Lower lobe of right lung (tissue), 2 donors: ENCODE data around the gene VPS45. TPM values are rescaled to one million over a fixed set of nuclear protein-coding genes. Genes with fewer than 3 reads are reported as not detected.
"Not testable (repeated sequence)": the region's sequence is repeated elsewhere in the genome, so short reads cannot be mapped to it uniquely, and the experiment has no call there.

Experiments used
- ATAC-seq, 2 donors: fragments of 200-7000 bp; cut with Tn5 transposase; one replicate each; pipeline ENCODE4 v1.9.1; 2020 to 2022; ENCODE audit warnings: mild to moderate bottlenecking in 2 of 2, moderate library complexity in 2 of 2
- DNase-seq: peaks from one replicate; pipeline ENCODE4 v3.0.0-alpha.2; 2020
- H3K27ac ChIP-seq: fragments of 200-600 bp; one replicate; pipeline ENCODE4 v1.8.0; 2022
- H3K27me3 ChIP-seq: fragments of 200-600 bp; one replicate; pipeline ENCODE4 v1.8.0; 2022; ENCODE audit warnings: low read depth
- H3K36me3 ChIP-seq: fragments of 200-600 bp; one replicate; pipeline ENCODE4 v1.8.0; 2022; ENCODE audit warnings: mild to moderate bottlenecking
- H3K4me1 ChIP-seq: fragments of 200-600 bp; one replicate; pipeline ENCODE4 v1.8.0; 2022
- H3K4me3 ChIP-seq: fragments of 200-600 bp; one replicate; pipeline ENCODE4 v1.8.0; 2022; ENCODE audit warnings: mild to moderate bottlenecking
- H3K9me3 ChIP-seq: fragments of 200-600 bp; one replicate; pipeline ENCODE4 v1.8.0; 2022
- intact Hi-C: fragments of 100-400 bp; cut with DNase I; formaldehyde crosslinking; loops from one replicate; pipeline ENCODE4 v1.11.0; 2022
- total RNA-seq: library from RNA; stranded (reverse); fragmentation: NEBNext Ultra II Directional; extraction: Animal tissue kit (Norgen Biotek cat#: 25700); gene quantifications from one replicate; pipeline ENCODE4 v1.2.1, GENCODE V29; 2021
- TF ChIP-seq, protein P1 (sequence below): fragments of 200-600 bp; IDR thresholded peaks from one replicate; pipeline ENCODE4 v1.8.0; 2022; ENCODE audit warnings: antibody characterized with exemption, mild to moderate bottlenecking
- donor health status: DM: no; HTN: yes; CAD: no; lungs with severe emphysema.

Gene VPS45
- total RNA-seq, 1 donor from 2014 or later = 36.1 TPM

DNA sequence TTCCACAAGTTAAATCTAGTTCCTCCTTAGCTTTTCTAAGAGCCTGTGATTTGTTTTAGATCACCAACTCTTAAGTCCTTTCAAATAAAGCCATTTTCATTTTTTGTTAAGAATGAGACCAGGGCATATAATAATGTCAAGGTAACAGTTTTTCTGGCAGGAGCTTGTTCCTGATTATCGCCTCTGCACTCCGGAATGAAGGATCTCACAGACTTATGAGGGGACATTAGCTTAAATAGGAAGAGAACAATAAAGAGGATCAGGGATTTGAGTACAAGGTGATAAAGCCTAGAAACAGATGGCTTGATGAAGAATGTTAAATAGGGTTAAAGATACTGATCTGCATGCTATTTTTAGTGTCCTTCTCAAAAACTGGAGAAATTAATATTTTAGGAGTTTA lies 43.4 kb upstream of the VPS45 start:
- H3K27me3 ChIP-seq = no peaks in the 10 kb centered on the region
- H3K27ac ChIP-seq = no peak overlapping the region
- ATAC-seq = no peak
- peaks cover 4% of the 10 kb centered on the region for H3K4me1 ChIP-seq
- intact Hi-C loops = no loop called here
- H3K36me3 ChIP-seq = no peaks in the 10 kb centered on the region
- H3K9me3 ChIP-seq = no peaks in the 10 kb centered on the region
- no peak for DNase-seq
- TF ChIP-seq, protein P1, sequence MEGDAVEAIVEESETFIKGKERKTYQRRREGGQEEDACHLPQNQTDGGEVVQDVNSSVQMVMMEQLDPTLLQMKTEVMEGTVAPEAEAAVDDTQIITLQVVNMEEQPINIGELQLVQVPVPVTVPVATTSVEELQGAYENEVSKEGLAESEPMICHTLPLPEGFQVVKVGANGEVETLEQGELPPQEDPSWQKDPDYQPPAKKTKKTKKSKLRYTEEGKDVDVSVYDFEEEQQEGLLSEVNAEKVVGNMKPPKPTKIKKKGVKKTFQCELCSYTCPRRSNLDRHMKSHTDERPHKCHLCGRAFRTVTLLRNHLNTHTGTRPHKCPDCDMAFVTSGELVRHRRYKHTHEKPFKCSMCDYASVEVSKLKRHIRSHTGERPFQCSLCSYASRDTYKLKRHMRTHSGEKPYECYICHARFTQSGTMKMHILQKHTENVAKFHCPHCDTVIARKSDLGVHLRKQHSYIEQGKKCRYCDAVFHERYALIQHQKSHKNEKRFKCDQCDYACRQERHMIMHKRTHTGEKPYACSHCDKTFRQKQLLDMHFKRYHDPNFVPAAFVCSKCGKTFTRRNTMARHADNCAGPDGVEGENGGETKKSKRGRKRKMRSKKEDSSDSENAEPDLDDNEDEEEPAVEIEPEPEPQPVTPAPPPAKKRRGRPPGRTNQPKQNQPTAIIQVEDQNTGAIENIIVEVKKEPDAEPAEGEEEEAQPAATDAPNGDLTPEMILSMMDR = no peak
- no peak overlapping the region for H3K4me3 ChIP-seq

DNA sequence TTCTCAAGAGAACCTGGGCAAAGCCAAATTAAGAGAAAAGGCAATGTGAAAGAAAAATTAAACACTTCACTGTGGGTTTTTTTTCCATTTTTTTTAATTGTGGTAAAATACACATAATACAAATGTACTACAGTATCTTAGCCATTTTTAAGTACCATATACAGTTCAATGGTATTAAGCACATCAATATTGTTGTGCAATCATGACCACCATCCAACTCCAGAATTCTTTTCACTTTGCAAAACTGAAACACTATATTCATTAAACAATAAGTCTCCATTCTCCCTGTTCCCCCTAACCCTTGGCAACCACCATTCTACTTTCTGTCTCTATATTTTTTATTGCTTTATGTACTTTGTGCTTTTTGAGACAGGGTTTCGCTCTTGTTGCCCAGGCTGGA lies 39.3 kb upstream of the VPS45 start:
- no peak overlapping the region for H3K4me3 ChIP-seq
- DNase-seq (no peak), ATAC-seq (no peak)
- no peaks in the 10 kb centered on the region for H3K4me1 ChIP-seq
- TF ChIP-seq, protein P1 = no peak
- no peaks in the 10 kb centered on the region for H3K27me3 ChIP-seq
- H3K9me3 ChIP-seq = no peaks in the 10 kb centered on the region
- intact Hi-C loops = no loop called here
- no peaks in the 10 kb centered on the region for H3K36me3 ChIP-seq
- no peak overlapping the region for H3K27ac ChIP-seq

DNA sequence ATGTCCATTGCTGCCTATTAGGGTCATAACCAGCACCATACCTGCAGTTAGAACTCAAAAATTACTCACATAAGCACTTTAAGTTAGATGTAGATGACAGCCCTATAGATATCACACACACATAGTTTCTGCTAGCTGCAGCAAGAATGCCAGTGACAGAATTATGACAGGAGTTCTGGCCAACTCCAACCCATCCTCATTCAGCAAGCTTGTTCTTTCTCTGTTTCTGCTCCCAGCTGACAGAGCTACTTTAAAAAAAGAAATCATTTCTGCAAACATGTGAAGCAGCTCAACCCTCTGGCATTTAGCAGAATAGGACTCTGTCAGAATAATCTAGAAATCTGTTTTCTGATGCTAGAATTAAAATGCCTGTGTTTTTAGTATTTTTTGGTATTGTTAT lies 33.2 kb upstream of the VPS45 start:
- DNase-seq (no peak), ATAC-seq (no peak)
- Histone ChIP-seq H3K27ac (no peak overlapping the region), H3K27me3 (peaks cover 5% of the 10 kb centered on the region), H3K9me3 (no peaks in the 10 kb centered on the region), H3K4me3 (no peak overlapping the region), H3K4me1 (no peaks in the 10 kb centered on the region), H3K36me3 (no peaks in the 10 kb centered on the region)
- intact Hi-C loops = no loop called here
- TF ChIP-seq, protein P1 = no peak

DNA sequence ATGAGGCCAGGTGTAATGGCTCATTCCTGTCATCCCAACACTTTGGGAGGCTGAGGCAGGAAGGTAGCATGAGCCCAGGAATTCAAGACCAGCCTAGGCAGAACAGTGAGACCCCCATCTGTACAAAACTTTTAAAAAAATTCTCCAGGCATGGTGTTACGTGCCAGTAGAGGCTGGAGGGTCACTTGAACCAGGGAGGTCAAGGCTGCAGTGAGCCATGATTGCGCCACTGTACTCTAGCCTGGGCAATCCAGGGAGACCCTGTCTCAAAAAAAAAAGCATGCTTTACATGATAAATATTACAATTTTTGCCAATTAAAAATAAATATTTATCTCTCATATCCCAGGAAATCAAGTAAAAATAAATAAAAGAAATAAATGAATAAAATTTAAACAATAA lies 17.6 kb upstream of the VPS45 start:
- Histone ChIP-seq H3K27me3 (no peaks in the 10 kb centered on the region), H3K4me3 (no peak overlapping the region), H3K4me1 (no peaks in the 10 kb centered on the region), H3K9me3 (no peaks in the 10 kb centered on the region), H3K36me3 (no peaks in the 10 kb centered on the region), H3K27ac (no peak overlapping the region)
- intact Hi-C loops = loop anchor here (5.0 kb wide), 1 partner anchor 88 kb away; no protein-coding TSS in a partner anchor
- no peak for DNase-seq
- ATAC-seq = no peak
- TF ChIP-seq, protein P1 = no peak

DNA sequence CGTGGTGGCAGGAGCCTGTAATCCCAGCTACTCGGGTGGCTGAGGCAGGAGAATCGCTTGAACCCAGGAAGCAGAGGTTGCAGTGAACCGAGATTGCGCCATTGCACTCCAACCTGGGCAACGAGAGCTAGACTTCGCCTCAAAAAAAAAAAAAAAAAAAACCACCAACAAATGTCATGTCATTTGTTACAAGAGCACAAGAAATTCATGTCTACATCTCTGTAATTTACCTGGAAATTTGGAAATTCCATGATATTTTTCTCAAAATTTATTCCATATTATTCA lies 16.5 kb upstream of the VPS45 start:
- H3K27me3 ChIP-seq = no peaks in the 10 kb centered on the region
- H3K4me1 ChIP-seq = no peaks in the 10 kb centered on the region
- H3K27ac ChIP-seq = no peak overlapping the region
- no peak for DNase-seq
- no peaks in the 10 kb centered on the region for H3K36me3 ChIP-seq
- H3K9me3 ChIP-seq = no peaks in the 10 kb centered on the region
- no peak overlapping the region for H3K4me3 ChIP-seq
- TF ChIP-seq, protein P1 = no peak
- ATAC-seq = peak in 1 of 2 donors; percentile 18
- intact Hi-C loops = no loop called here

DNA sequence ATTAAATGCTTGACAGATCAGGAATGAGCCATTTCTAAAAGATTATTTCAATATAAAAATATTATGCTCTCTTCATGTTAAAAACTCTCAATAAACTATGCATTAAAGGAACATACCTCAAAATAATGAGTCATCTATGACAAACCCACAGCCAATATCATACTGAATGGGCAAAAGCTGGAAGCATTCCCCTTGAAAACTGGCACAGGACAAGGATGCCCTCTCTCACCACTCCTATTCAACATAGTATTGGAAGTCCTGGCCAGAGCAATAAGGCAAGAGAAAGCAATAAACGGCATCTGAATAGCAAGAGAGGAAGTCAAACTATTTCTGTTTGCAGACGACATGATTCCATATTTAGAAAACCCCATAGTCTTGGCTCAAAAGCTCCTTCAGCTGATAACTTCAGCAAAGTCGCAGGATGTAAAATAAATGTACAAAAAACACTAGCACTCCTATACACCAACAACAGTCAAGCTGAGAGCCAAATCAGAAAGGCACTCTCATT lies 15.6 kb upstream of the VPS45 start:
- H3K36me3 ChIP-seq, H3K4me1 ChIP-seq, H3K9me3 ChIP-seq, H3K27ac ChIP-seq, H3K4me3 ChIP-seq, ATAC-seq, H3K27me3 ChIP-seq, intact Hi-C loops, DNase-seq: not testable (repeated sequence)
